Smooth muscle cell (in vitro differentiated cells): ENCODE data around the gene VWA5B1. TPM values are rescaled to one million over a fixed set of nuclear protein-coding genes. Genes with fewer than 3 reads are reported as not detected.

ENCODE experiments used
- DNase-seq: peaks from one replicate; lab custom pipeline; 2025; ENCODE audit not compliant: unreplicated experiment; lab: John Stamatoyannopoulos, UW
- H2AFZ ChIP-seq: fragments of 200-600 bp; sonication (generic); 2 replicates; pipeline ENCODE4 v1.6.0; 2016; ENCODE audit warnings: antibody characterized with exemption, low read depth, mild to moderate bottlenecking
- H3F3A ChIP-seq: fragments of 200-600 bp; sonication (generic); 2 replicates; pipeline ENCODE4 v1.6.0; 2017; ENCODE audit warnings: antibody characterized with exemption, low read depth
- H3K27ac ChIP-seq: fragments of 200-600 bp; sonication (generic); 2 replicates; pipeline ENCODE4 v1.5.1; 2016; ENCODE audit warnings: low read depth, mild to moderate bottlenecking
- H3K27me3 ChIP-seq: fragments of 200-600 bp; sonication (generic); 2 replicates; pipeline ENCODE4 v1.6.1; 2016; ENCODE audit warnings: low read depth, mild to moderate bottlenecking
- H3K36me3 ChIP-seq: fragments of 200-600 bp; sonication (generic); 2 replicates; pipeline ENCODE4 v1.5.1; 2016; ENCODE audit warnings: low read depth
- H3K4me1 ChIP-seq: fragments of 200-600 bp; sonication (generic); 2 replicates; pipeline ENCODE4 v1.5.1; 2016; ENCODE audit warnings: low read depth
- H3K4me2 ChIP-seq: fragments of 200-600 bp; sonication (generic); 2 replicates; pipeline ENCODE4 v1.6.0; 2016; ENCODE audit warnings: mild to moderate bottlenecking
- H3K4me3 ChIP-seq: fragments of 200-600 bp; sonication (generic); 2 replicates; pipeline ENCODE4 v1.5.1; 2016; ENCODE audit warnings: mild to moderate bottlenecking
- H3K79me2 ChIP-seq: fragments of 200-600 bp; sonication (generic); 2 replicates; pipeline ENCODE4 v1.6.0; 2016; ENCODE audit warnings: low read depth, mild to moderate bottlenecking
- H3K9ac ChIP-seq: fragments of 200-600 bp; sonication (generic); 2 replicates; pipeline ENCODE4 v1.6.0; 2016; ENCODE audit warnings: low read depth
- H3K9me3 ChIP-seq: fragments of 200-600 bp; sonication (generic); replicated peaks from 2 replicates; pipeline ENCODE4 v1.5.1; 2016; ENCODE audit warnings: low read depth
- H4K20me1 ChIP-seq: fragments of 200-600 bp; sonication (generic); 2 replicates; pipeline ENCODE4 v1.6.0; 2016; ENCODE audit warnings: low read depth
- WGBS: methylation state at CpG from one replicate; pipeline ENCODE4 v1.1.7; 2016; ENCODE audit warnings: low lambda C conversion rate; 5-methylcytosine and 5-hydroxymethylcytosine counted together
- polyA plus RNA-seq: library from polyadenylated mRNA; unstranded; fragments of >200 nt; fragmentation: Nextera tagmentation; extraction: Ambion mirVana; gene quantifications from 2 replicates; pipeline ENCODE4 v1.2.1, GENCODE V29; 2016
- total RNA-seq: library from RNA; depleted of rRNA; stranded (reverse); fragments of >200 nt; gene quantifications from 2 replicates; pipeline ENCODE4 v1.2.3, GENCODE V29; 2014
- TF ChIP-seq, protein P1 (sequence below): fragments of 200-600 bp; sonication (generic); IDR thresholded peaks from 2 replicates; pipeline ENCODE4 v1.5.1; 2017; ENCODE audit warnings: borderline replicate concordance, mild to moderate bottlenecking, antibody characterized with exemption; ENCODE audit not compliant: insufficient read depth, poor library complexity, severe bottlenecking

VWA5B1 gene
- total and polyA plus RNA-seq, 2 experiments from 2014 or later = not detected

DNA sequence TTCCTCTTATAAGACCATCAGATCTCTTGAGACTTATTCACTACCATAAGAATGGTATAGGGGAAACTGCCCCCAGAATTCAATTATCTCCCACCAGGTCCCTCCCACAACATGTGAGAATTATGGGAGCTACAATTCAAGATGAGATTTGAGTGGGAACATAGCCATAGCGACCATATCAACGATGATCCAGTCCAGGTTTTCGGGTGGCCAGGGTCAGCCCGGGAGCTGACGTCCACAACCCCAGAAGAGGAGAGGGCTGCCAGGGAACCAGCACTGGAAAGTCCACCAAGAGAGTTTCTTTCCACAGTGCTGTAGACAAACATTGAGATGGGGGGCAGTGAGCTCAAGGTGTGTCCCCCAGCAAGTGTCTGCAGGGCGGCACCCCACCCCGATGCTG, 88.4 kb downstream of the VWA5B1 start:
- Histone ChIP-seq H3K9ac (no peak overlapping the region), H3F3A (no peaks in the 10 kb centered on the region), H3K79me2 (no peaks in the 10 kb centered on the region), H3K4me2 (no peak overlapping the region), H3K4me3 (no peak overlapping the region), H2AFZ (no peak overlapping the region), H3K9me3 (no peaks in the 10 kb centered on the region), H4K20me1 (no peaks in the 10 kb centered on the region), H3K36me3 (no peaks in the 10 kb centered on the region), H3K27me3 (peaks cover 28% of the 10 kb centered on the region), H3K4me1 (no peaks in the 10 kb centered on the region), H3K27ac (no peak overlapping the region)
- 72% methylated on average over 7 of the region's 7 CpGs for WGBS
- no peak for DNase-seq
- TF ChIP-seq, protein P1, sequence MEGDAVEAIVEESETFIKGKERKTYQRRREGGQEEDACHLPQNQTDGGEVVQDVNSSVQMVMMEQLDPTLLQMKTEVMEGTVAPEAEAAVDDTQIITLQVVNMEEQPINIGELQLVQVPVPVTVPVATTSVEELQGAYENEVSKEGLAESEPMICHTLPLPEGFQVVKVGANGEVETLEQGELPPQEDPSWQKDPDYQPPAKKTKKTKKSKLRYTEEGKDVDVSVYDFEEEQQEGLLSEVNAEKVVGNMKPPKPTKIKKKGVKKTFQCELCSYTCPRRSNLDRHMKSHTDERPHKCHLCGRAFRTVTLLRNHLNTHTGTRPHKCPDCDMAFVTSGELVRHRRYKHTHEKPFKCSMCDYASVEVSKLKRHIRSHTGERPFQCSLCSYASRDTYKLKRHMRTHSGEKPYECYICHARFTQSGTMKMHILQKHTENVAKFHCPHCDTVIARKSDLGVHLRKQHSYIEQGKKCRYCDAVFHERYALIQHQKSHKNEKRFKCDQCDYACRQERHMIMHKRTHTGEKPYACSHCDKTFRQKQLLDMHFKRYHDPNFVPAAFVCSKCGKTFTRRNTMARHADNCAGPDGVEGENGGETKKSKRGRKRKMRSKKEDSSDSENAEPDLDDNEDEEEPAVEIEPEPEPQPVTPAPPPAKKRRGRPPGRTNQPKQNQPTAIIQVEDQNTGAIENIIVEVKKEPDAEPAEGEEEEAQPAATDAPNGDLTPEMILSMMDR = no peak

- 88% methylated on average over 6 of the region's 6 CpGs for WGBS
- H2AFZ ChIP-seq = no peak overlapping the region
These were observed 89.5 kb downstream of the VWA5B1 start for GRCh38 chr1:20380175-20380574.

DNA sequence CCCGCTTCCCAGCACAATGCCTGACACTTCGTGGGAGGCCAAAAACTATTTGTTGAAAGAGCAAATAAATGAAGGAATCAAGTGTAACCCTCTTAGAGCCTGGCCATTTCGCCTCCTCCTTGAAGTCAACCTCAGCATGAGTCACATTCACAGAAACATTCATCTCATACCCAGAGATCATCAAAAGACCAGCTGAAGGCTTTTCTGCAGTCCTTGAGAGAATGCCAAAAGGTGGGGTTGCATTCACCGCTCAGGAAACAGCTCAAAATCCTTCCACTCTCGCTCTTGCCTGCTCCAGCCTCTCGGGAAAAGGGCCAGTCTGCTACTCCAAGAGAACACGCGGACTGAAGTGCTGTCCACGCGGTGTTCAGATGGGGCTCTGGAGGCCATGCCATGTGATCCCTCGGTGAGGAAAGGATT, 90.0 kb downstream of the VWA5B1 start:
- H3K4me3 ChIP-seq = no peak overlapping the region
- H3K9ac ChIP-seq = no peak overlapping the region
- H4K20me1 ChIP-seq = no peaks in the 10 kb centered on the region
- H3K36me3 ChIP-seq = no peaks in the 10 kb centered on the region
- H3F3A ChIP-seq = no peaks in the 10 kb centered on the region
- peaks cover 27% of the 10 kb centered on the region for H3K27me3 ChIP-seq
- no peaks in the 10 kb centered on the region for H3K9me3 ChIP-seq
- no peaks in the 10 kb centered on the region for H3K4me1 ChIP-seq
- no peak overlapping the region for H2AFZ ChIP-seq
- 69% methylated on average over 11 of the region's 11 CpGs for WGBS
- no peaks in the 10 kb centered on the region for H3K79me2 ChIP-seq
- peak overlapping the region; percentile 24 for H3K4me2 ChIP-seq
- H3K27ac ChIP-seq = no peak overlapping the region
- TF ChIP-seq, protein P1 = no peak
- no peak for DNase-seq

More at GRCh38 chr1:20380175-20380574, 89.5 kb downstream of the VWA5B1 start:
- Histone ChIP-seq H3K4me3 (no peak overlapping the region), H3K27me3 (peaks cover 28% of the 10 kb centered on the region), H3K9ac (no peak overlapping the region), H3K36me3 (no peaks in the 10 kb centered on the region), H4K20me1 (no peaks in the 10 kb centered on the region), H3K79me2 (no peaks in the 10 kb centered on the region), H3K4me1 (no peaks in the 10 kb centered on the region), H3F3A (no peaks in the 10 kb centered on the region), H3K27ac (no peak overlapping the region), H3K9me3 (no peaks in the 10 kb centered on the region), H3K4me2 (peak overlapping the region; percentile 24)
- no peak for DNase-seq
- TF ChIP-seq, protein P1 = no peak

GRCh38 chr1:20381045-20381641, 90.5 kb downstream of the VWA5B1 start:
- DNase-seq = no peak
- Histone ChIP-seq H2AFZ (no peak overlapping the region), H3F3A (no peaks in the 10 kb centered on the region), H3K27me3 (peaks cover 33% of the 10 kb centered on the region), H3K4me3 (no peak overlapping the region), H4K20me1 (no peaks in the 10 kb centered on the region), H3K79me2 (no peaks in the 10 kb centered on the region), H3K4me2 (no peak overlapping the region), H3K4me1 (no peaks in the 10 kb centered on the region), H3K27ac (no peak overlapping the region), H3K36me3 (no peaks in the 10 kb centered on the region), H3K9me3 (no peaks in the 10 kb centered on the region), H3K9ac (no peak overlapping the region)
- 90% methylated on average over 5 of the region's 5 CpGs for WGBS
- TF ChIP-seq, protein P1 = no peak
